Breast epithelium (tissue), 3 donors: Measurements from ENCODE around the gene HOOK1.

ENCODE experiments used
- POLR2A ChIP-seq: fragments of 450-650 bp; IDR thresholded peaks from one replicate; pipeline ENCODE4 v1.6.1; 2016; ENCODE audit warnings: antibody characterized with exemption, mild to moderate bottlenecking, moderate library complexity
- POLR2AphosphoS5 ChIP-seq, 3 donors: sonication (generic); formaldehyde crosslinking; IDR thresholded peaks; one replicate each; pipeline ENCODE4 v1.6.1; 2017; ENCODE audit warnings: antibody characterized with exemption in 3 of 3
- TF ChIP-seq, protein P1 (sequence below), 3 donors: fragments of 450-650 bp; IDR thresholded peaks; one replicate each; pipeline ENCODE4 v1.5.1; 2016 to 2017; ENCODE audit warnings: antibody characterized with exemption in 3 of 3, mild to moderate bottlenecking in 3 of 3, moderate library complexity in 3 of 3

DNA sequence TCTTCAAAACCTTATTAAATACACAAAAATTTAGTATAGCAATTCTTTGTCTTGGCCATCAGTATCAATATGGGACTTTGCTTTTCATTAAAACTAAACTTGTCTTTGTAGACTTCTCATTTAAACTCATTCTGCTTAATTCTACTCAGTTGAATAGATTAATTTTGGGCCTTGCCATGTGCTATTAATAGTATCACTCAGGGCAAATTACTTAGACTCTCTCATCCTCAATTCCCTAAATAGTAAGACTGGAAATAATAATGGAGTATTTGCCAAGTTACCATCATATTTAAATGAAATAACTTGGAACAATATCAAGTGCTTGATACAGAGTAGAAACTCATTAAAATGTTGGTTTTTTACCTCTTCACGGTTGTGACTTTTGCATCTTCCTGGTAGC lies 13.4 kb downstream of the HOOK1 start:
- TF ChIP-seq POLR2A (no peak), POLR2AphosphoS5 (IDR thresholded peaks at IDR 0.05) (no peak)
- TF ChIP-seq, protein P1, sequence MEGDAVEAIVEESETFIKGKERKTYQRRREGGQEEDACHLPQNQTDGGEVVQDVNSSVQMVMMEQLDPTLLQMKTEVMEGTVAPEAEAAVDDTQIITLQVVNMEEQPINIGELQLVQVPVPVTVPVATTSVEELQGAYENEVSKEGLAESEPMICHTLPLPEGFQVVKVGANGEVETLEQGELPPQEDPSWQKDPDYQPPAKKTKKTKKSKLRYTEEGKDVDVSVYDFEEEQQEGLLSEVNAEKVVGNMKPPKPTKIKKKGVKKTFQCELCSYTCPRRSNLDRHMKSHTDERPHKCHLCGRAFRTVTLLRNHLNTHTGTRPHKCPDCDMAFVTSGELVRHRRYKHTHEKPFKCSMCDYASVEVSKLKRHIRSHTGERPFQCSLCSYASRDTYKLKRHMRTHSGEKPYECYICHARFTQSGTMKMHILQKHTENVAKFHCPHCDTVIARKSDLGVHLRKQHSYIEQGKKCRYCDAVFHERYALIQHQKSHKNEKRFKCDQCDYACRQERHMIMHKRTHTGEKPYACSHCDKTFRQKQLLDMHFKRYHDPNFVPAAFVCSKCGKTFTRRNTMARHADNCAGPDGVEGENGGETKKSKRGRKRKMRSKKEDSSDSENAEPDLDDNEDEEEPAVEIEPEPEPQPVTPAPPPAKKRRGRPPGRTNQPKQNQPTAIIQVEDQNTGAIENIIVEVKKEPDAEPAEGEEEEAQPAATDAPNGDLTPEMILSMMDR (IDR thresholded peaks at IDR 0.05), result no peak
